ENCODE measurements around the gene TTC34.

DNA sequence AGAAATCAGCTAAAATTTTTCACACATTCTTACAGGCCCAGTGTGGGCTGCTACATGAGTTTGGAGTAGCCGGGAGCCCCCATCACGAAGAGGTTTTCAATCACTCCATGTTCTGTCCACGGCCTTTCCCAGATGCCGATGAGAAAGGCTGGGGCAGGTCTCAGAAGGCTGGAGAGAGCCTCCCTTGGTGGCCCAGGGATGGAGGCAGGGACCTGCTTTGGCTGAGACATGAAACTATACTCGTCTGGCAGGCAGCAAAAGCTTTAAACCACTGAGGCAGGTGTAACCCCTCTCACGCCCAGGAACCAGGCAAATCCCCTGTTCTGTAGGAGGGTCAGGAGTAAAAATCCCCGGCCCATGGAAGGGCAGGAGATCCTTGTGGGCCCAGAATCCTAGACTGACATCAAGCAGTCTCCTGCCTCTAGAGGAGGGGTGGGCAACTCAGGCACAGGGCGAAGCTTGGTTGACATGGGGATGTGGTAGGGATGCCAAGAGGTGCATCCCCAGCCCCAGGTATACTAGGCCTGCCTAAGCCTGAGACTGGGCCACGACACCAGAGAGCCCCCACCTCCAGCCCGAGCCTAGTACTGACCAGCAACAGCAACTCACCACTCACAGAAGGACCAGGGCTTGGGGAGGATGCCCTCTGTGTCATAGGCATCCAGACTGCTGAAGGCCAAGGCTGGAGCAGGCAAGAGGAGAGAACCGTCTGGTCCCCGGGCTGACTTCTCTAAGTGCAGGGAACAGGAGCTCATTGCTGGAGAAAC lies 177.7 kb downstream of the TTC34 start:
- TF ChIP-seq CTCF (IDR thresholded peaks at IDR 0.05) (no peak), POLR2A (IDR thresholded peaks at IDR 0.05) (no peak)

Data from sigmoid colon (tissue), 3 donors.